Measurements from ENCODE around the gene ITGB7. TPM values are rescaled to one million over a fixed set of nuclear protein-coding genes. Genes with fewer than 3 reads are reported as not detected.
"Not testable (repeated sequence)": the region's sequence is repeated elsewhere in the genome, so short reads cannot be mapped to it uniquely, and the experiment has no call there.

The ITGB7 gene
- total RNA-seq, 1 donor from 2014 or later, result 266 TPM

GRCh38 chr12:53174881-53175491 is 32.1 kb downstream of the ITGB7 start:
- no peaks in the 10 kb centered on the region for H3K9me3 Mint-ChIP-seq
- H3K27ac Mint-ChIP-seq, result no peak overlapping the region
- DNase-seq (ENCODE audit: low spot score), result no peak
- H3K36me3 Mint-ChIP-seq (ENCODE audit: low read depth), result peaks cover 9% of the 10 kb centered on the region
- H3K4me1 Mint-ChIP-seq (ENCODE audit: low read depth), result peaks cover 25% of the 10 kb centered on the region
- H3K27me3 Mint-ChIP-seq (ENCODE audit: insufficient read depth), result no peaks in the 10 kb centered on the region
- H3K4me3 Mint-ChIP-seq, result no peak overlapping the region
- intact Hi-C loops (cut with micrococcal nuclease), result no loop called here

GRCh38 chr12:53173085-53173715 is 33.9 kb downstream of the ITGB7 start:
- DNase-seq (ENCODE audit: low spot score), result no peak
- H3K4me3 Mint-ChIP-seq, result no peak overlapping the region
- no peaks in the 10 kb centered on the region for H3K27me3 Mint-ChIP-seq (ENCODE audit: insufficient read depth)
- no peak overlapping the region for H3K27ac Mint-ChIP-seq
- no peaks in the 10 kb centered on the region for H3K9me3 Mint-ChIP-seq
- peaks cover 12% of the 10 kb centered on the region for H3K36me3 Mint-ChIP-seq (ENCODE audit: low read depth)
- H3K4me1 Mint-ChIP-seq (ENCODE audit: low read depth), result peaks cover 12% of the 10 kb centered on the region
- intact Hi-C loops (cut with micrococcal nuclease), result no loop called here

GRCh38 chr12:53172352-53172751 is 34.7 kb downstream of the ITGB7 start:
- intact Hi-C loops (cut with micrococcal nuclease), result no loop called here
- Mint-ChIP-seq H3K27ac (no peak overlapping the region), H3K9me3 (no peaks in the 10 kb centered on the region), H3K4me1 (ENCODE audit: low read depth) (peaks cover 12% of the 10 kb centered on the region), H3K27me3 (ENCODE audit: insufficient read depth) (no peaks in the 10 kb centered on the region), H3K36me3 (ENCODE audit: low read depth) (peaks cover 12% of the 10 kb centered on the region), H3K4me3 (no peak overlapping the region)
- no peak for DNase-seq (ENCODE audit: low spot score)

- intact Hi-C loops (cut with micrococcal nuclease), result no loop called here
- Mint-ChIP-seq H3K9me3 (no peaks in the 10 kb centered on the region), H3K27me3 (ENCODE audit: insufficient read depth) (no peaks in the 10 kb centered on the region), H3K4me1 (ENCODE audit: low read depth) (peaks cover 12% of the 10 kb centered on the region), H3K27ac (no peak overlapping the region), H3K36me3 (ENCODE audit: low read depth) (peaks cover 13% of the 10 kb centered on the region), H3K4me3 (no peak overlapping the region)
- DNase-seq (ENCODE audit: low spot score), result no peak
These were observed 35.2 kb downstream of the ITGB7 start for GRCh38 chr12:53171725-53172329.

DNA sequence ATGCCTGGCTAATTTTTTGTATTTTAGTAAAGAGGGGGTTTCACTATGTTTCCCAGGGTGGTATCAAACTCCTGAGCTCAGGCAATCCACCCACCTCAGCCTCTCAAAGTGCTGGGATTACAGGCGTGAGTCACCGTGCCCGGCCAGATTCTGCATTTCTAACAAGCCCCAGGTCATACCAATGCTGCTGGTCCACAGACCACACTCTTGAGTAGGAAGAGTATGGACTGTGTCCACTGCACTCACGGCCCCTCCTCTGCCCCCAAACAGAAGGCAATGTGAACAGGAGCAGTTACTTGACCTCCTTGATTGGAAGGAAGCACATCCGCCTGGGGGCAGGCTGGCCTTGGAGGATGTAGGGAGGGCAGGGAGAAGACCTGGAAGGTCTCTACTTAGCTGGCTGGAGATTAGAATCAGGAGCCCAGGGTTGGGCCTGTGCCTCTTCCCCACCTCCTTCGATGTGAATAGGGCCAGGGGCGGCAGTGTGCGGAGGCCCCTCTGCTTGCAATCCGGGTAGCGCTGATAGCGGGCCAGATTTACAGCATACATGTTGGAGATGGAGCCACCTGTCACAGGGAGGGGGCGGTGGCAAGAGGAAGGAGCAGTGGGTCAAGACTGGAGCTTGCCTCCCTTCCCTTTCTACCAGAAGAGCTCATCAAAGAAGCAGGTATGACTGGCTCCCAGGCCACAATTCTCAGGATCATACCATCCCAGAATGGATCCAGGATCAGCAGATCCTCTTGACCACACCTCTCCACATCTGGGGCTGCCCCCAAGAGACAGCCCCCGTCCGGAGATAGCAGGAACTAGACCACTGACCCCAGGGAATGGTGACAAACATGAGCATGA is 36.0 kb downstream of the ITGB7 start:
- Mint-ChIP-seq H3K4me3 (no peak overlapping the region), H3K27me3 (ENCODE audit: insufficient read depth) (no peaks in the 10 kb centered on the region), H3K27ac (no peak overlapping the region), H3K4me1 (ENCODE audit: low read depth) (peaks cover 12% of the 10 kb centered on the region), H3K36me3 (ENCODE audit: low read depth) (peaks cover 13% of the 10 kb centered on the region), H3K9me3 (no peaks in the 10 kb centered on the region)
- intact Hi-C loops (cut with micrococcal nuclease), result no loop called here
- no peak for DNase-seq (ENCODE audit: low spot score)

GRCh38 chr12:53170215-53170614 is 36.8 kb downstream of the ITGB7 start:
- no peaks in the 10 kb centered on the region for H3K9me3 Mint-ChIP-seq
- no peak overlapping the region for H3K27ac Mint-ChIP-seq
- peaks cover 4% of the 10 kb centered on the region for H3K4me1 Mint-ChIP-seq (ENCODE audit: low read depth)
- no peak overlapping the region for H3K4me3 Mint-ChIP-seq
- H3K36me3 Mint-ChIP-seq (ENCODE audit: low read depth), result peaks cover 13% of the 10 kb centered on the region
- intact Hi-C loops (cut with micrococcal nuclease), result no loop called here
- DNase-seq (ENCODE audit: low spot score), result no peak
- H3K27me3 Mint-ChIP-seq (ENCODE audit: insufficient read depth), result no peaks in the 10 kb centered on the region

GRCh38 chr12:53169644-53170043 is 37.4 kb downstream of the ITGB7 start:
- no peak for DNase-seq (ENCODE audit: low spot score)
- H3K27me3 Mint-ChIP-seq (ENCODE audit: insufficient read depth), result no peaks in the 10 kb centered on the region
- intact Hi-C loops (cut with micrococcal nuclease), result no loop called here
- H3K36me3 Mint-ChIP-seq (ENCODE audit: low read depth), result peaks cover 13% of the 10 kb centered on the region
- no peaks in the 10 kb centered on the region for H3K9me3 Mint-ChIP-seq
- H3K27ac Mint-ChIP-seq, result no peak overlapping the region
- H3K4me3 Mint-ChIP-seq, result no peak overlapping the region
- no peaks in the 10 kb centered on the region for H3K4me1 Mint-ChIP-seq (ENCODE audit: low read depth)

DNA sequence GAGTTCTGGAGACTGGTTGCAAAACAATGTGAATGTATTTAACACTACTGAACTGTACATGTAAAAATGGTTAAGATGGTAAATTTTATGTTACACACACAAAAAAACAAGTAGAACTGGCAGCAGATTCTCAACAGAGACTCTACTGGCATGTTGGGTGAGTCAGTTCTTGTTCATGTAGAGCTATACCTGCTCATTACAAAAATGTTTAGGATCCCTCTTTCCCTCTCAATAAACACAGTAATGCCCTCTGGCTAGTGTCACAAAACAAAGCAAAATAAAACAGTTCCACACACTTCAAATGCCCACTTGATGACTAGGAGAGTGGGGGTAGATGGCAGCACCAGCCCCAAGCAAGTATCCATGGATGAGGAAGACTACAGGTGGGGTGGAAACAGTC is 40.2 kb downstream of the ITGB7 start:
- no peak overlapping the region for H3K27ac Mint-ChIP-seq
- no peaks in the 10 kb centered on the region for H3K9me3 Mint-ChIP-seq
- intact Hi-C loops (cut with micrococcal nuclease), result no loop called here
- H3K4me1 Mint-ChIP-seq (ENCODE audit: low read depth), result no peaks in the 10 kb centered on the region
- no peak overlapping the region for H3K4me3 Mint-ChIP-seq
- peaks cover 13% of the 10 kb centered on the region for H3K36me3 Mint-ChIP-seq (ENCODE audit: low read depth)
- no peak for DNase-seq (ENCODE audit: low spot score)
- H3K27me3 Mint-ChIP-seq (ENCODE audit: insufficient read depth), result no peaks in the 10 kb centered on the region

DNA sequence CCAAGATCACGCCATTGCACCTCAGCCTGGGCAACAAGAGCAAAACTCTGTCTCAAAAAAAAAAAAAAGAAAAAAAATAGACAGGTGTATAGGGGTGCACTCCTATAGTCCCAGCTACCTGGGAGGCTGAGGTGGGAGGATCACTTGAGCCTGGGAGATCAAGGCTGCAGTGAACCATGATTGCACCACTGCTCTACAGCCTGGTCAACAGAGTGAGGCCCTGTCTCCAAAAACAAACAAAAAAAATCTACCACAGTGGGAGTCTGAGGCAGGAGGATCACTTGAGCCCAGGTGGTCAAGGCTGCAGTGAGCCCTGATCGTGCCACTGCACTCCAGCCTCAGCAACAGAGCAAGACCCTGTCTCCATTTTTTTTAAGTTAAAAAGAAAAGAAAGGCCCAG is 44.0 kb downstream of the ITGB7 start:
- H3K36me3 Mint-ChIP-seq (ENCODE audit: low read depth); H3K27me3 Mint-ChIP-seq (ENCODE audit: insufficient read depth); H3K9me3 Mint-ChIP-seq; intact Hi-C loops (cut with micrococcal nuclease); DNase-seq (ENCODE audit: low spot score); H3K27ac Mint-ChIP-seq; H3K4me3 Mint-ChIP-seq: not testable (repeated sequence)
- peaks cover 10% of the 10 kb centered on the region for H3K4me1 Mint-ChIP-seq (ENCODE audit: low read depth)

DNA sequence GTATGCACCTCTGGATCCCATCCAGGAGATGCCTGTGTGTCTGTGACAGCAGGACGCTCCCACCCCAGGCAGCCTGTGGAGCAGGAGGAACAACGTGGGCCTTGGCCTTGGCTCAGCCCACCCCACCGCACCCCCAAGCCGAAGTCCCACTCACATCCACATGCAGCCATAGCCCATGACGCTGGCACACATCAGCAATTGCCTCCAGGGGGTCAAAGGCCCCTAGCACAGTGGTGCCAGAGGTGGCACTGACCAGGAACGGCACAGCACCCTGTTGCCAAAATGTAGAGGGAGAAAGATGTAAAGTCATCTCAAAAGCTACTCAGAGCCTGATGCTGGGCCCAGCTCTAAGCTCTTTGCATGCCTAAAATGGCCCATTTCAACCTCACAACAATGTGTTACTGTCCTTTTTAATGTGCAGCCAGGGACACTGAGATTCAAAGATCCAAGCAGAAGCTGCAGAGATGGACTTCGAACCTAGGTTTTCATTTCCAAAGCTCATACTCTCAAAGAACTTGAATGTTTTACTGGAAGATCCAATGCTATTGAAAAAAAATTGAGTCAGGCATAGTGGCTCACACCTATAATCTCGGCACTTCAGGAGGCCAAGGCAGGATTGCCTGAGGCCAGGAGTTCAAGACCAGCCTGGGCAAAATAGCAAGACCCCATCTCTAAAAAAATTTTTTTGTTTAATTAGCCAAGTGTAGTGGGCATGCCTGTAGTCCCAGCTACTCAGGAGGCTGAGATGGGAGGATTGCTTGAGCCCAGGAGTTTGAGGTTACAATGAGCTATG is 45.7 kb downstream of the ITGB7 start:
- intact Hi-C loops (cut with micrococcal nuclease), result no loop called here
- no peaks in the 10 kb centered on the region for H3K27me3 Mint-ChIP-seq (ENCODE audit: insufficient read depth)
- no peak overlapping the region for H3K27ac Mint-ChIP-seq
- no peak overlapping the region for H3K4me3 Mint-ChIP-seq
- no peaks in the 10 kb centered on the region for H3K36me3 Mint-ChIP-seq (ENCODE audit: low read depth)
- peaks cover 10% of the 10 kb centered on the region for H3K4me1 Mint-ChIP-seq (ENCODE audit: low read depth)
- no peak for DNase-seq (ENCODE audit: low spot score)
- H3K9me3 Mint-ChIP-seq, result no peaks in the 10 kb centered on the region

GRCh38 chr12:53160673-53161072 is 46.4 kb downstream of the ITGB7 start:
- Mint-ChIP-seq H3K36me3 (ENCODE audit: low read depth) (no peaks in the 10 kb centered on the region), H3K9me3 (no peaks in the 10 kb centered on the region), H3K4me3 (no peak overlapping the region), H3K27ac (no peak overlapping the region), H3K4me1 (ENCODE audit: low read depth) (peaks cover 10% of the 10 kb centered on the region), H3K27me3 (ENCODE audit: insufficient read depth) (no peaks in the 10 kb centered on the region)
- intact Hi-C loops (cut with micrococcal nuclease), result no loop called here
- no peak for DNase-seq (ENCODE audit: low spot score)

GRCh38 chr12:53160000-53160399 is 47.1 kb downstream of the ITGB7 start:
- intact Hi-C loops (cut with micrococcal nuclease), result loop anchor here (1.0 to 10.0 kb wide), 12 partner anchors 20 to 265 kb away; partner anchors contain the start of genes AAAS, AMHR2, CSAD and ESPL1
- Mint-ChIP-seq H3K9me3 (no peaks in the 10 kb centered on the region), H3K36me3 (ENCODE audit: low read depth) (no peaks in the 10 kb centered on the region), H3K4me1 (ENCODE audit: low read depth) (peaks cover 10% of the 10 kb centered on the region), H3K27ac (no peak overlapping the region), H3K27me3 (ENCODE audit: insufficient read depth) (no peaks in the 10 kb centered on the region), H3K4me3 (no peak overlapping the region)
- DNase-seq (ENCODE audit: low spot score), result no peak
